Stomach (tissue), 4 donors: ENCODE measurements around the gene CCND2.

Experiments used
- EP300 ChIP-seq: sonication (generic); formaldehyde crosslinking; IDR thresholded peaks from one replicate; pipeline ENCODE4 v1.6.1; 2017; ENCODE audit warnings: antibody characterized with exemption
- TF ChIP-seq, protein P1 (sequence below), 7 experiments: fragments of 450-650 bp in 4 of 7; fragments of 200-600 bp in 3 of 7; sonication (generic) in 3 of 7; IDR thresholded peaks; one replicate each; pipeline ENCODE4 v1.5.1; 2016 to 2019; ENCODE audit warnings: antibody characterized with exemption in 7 of 7, control low read depth in 2 of 7, mild to moderate bottlenecking in 1 of 7

DNA sequence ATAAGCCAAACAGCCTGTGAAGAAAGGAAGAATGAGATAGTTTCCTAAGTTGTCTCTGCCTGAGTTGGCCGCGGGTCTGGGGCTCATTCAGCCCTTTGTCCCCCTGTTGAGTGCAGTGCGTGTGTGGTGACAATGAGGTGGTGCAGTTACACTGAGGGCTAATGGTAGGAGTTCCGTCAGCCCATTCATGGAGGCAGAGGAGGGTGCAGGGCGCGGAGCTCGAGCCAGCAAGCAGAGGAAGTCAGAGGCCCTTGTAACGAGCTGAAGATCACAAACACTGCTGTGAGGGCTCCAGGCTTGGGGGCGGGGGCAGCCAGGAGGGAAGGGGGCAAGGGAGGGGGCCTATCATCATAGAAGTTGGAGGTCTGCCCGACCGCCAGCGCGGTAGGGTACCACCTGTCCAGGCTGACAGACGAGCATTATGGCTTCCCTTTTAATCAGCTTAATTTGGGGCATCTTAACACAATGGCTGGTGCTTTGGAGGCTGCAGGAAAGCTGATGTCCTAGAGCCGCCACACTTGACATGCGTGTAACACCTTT is 20.5 kb downstream of the CCND2 start:
- no peak for TF ChIP-seq EP300
- TF ChIP-seq, protein P1, sequence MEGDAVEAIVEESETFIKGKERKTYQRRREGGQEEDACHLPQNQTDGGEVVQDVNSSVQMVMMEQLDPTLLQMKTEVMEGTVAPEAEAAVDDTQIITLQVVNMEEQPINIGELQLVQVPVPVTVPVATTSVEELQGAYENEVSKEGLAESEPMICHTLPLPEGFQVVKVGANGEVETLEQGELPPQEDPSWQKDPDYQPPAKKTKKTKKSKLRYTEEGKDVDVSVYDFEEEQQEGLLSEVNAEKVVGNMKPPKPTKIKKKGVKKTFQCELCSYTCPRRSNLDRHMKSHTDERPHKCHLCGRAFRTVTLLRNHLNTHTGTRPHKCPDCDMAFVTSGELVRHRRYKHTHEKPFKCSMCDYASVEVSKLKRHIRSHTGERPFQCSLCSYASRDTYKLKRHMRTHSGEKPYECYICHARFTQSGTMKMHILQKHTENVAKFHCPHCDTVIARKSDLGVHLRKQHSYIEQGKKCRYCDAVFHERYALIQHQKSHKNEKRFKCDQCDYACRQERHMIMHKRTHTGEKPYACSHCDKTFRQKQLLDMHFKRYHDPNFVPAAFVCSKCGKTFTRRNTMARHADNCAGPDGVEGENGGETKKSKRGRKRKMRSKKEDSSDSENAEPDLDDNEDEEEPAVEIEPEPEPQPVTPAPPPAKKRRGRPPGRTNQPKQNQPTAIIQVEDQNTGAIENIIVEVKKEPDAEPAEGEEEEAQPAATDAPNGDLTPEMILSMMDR (IDR thresholded peaks at IDR 0.05) = no peak
